HepG2 (cell line): ENCODE measurements around the gene SAC3D1. TPM values are rescaled to one million over a fixed set of nuclear protein-coding genes. Genes with fewer than 3 reads are reported as not detected.

Source experiments
- HOXD1 ChIP-seq: sonication (generic); formaldehyde crosslinking; IDR thresholded peaks from 2 replicates; pipeline ENCODE4 v1.5.0; 2020; ENCODE audit warnings: missing genetic modification reagents
- MTA1 ChIP-seq: sonication (generic); formaldehyde crosslinking; IDR thresholded peaks from 2 replicates; pipeline ENCODE4 v1.4.0; 2020; ENCODE audit warnings: missing genetic modification reagents, mild to moderate bottlenecking, borderline replicate concordance
- NFIC ChIP-seq: IDR thresholded peaks from 2 replicates; pipeline ENCODE4 v1.6.1; 2012; ENCODE audit warnings: mild to moderate bottlenecking, low read length, inconsistent platforms
- REL ChIP-seq: sonication (generic); formaldehyde crosslinking; conservative IDR thresholded peaks from 2 replicates; pipeline ENCODE4 v1.8.0; 2022; ENCODE audit warnings: mild to moderate bottlenecking, missing genetic modification reagents, moderate library complexity
- ZNF101 ChIP-seq: sonication (generic); formaldehyde crosslinking; IDR thresholded peaks from 2 replicates; pipeline ENCODE4 v1.4.0; 2020; ENCODE audit warnings: mild to moderate bottlenecking, low read depth, missing genetic modification reagents, borderline replicate concordance
- ZNF589 ChIP-seq: sonication (generic); formaldehyde crosslinking; conservative IDR thresholded peaks from 2 replicates; pipeline ENCODE4 v1.8.0; 2022; ENCODE audit warnings: mild to moderate bottlenecking, moderate library complexity, missing genetic modification reagents
- polyA plus RNA-seq, 8 experiments: library from polyadenylated mRNA; depleted of rRNA in 3 of 8; stranded (reverse) in 7 of 8; unstranded in 1 of 8; fragments of >200 nt; fragmentation: Illumina TruSeq in 4 of 8; extraction: Trizol in 4 of 8; gene quantifications; 2 replicates each; pipeline versions ENCODE4 v1.2.1 to v1.2.3, GENCODE V29; 2011 to 2016; ENCODE audit warnings: low read depth in 4 of 8, missing spikeins in 1 of 8, mixed read lengths in 1 of 8; ENCODE audit not compliant: insufficient read depth in 1 of 8
- total RNA-seq, 5 experiments: library from RNA; depleted of rRNA; stranded (reverse); fragments of >200 nt; fragmentation: Illumina TruSeq; extraction: Trizol; gene quantifications; 2 replicates each; pipeline ENCODE4 v1.2.3, GENCODE V29; 2016; ENCODE audit warnings: low read depth in 1 of 5
- TF ChIP-seq, protein P1 (sequence below), 2 experiments: sonication (generic) in 1 of 2; formaldehyde crosslinking in 1 of 2; IDR thresholded peaks; 2 replicates each; pipeline versions ENCODE4 v1.4.0 to v1.6.1; 2016 to 2020; ENCODE audit warnings: borderline replicate concordance in 1 of 2, low read depth in 1 of 2, mild to moderate bottlenecking in 1 of 2, missing genetic modification reagents in 1 of 2
- TF ChIP-seq, protein P2 (sequence below): sonication (generic); formaldehyde crosslinking; IDR thresholded peaks from 2 replicates; pipeline ENCODE4 v1.4.0; 2020; ENCODE audit warnings: mild to moderate bottlenecking, missing genetic modification reagents, borderline replicate concordance
- TF ChIP-seq, protein P3 (sequence below): sonication (generic); formaldehyde crosslinking; IDR thresholded peaks from 2 replicates; pipeline ENCODE4 v1.4.0; 2020; ENCODE audit warnings: mild to moderate bottlenecking, missing genetic modification reagents
- TF ChIP-seq, protein P4 (sequence below): sonication (generic); formaldehyde crosslinking; IDR thresholded peaks from 2 replicates; pipeline ENCODE4 v1.4.0; 2020; ENCODE audit warnings: missing genetic modification reagents, borderline replicate concordance
- TF ChIP-seq, protein P5 (sequence below): sonication (generic); formaldehyde crosslinking; IDR thresholded peaks from 2 replicates; pipeline ENCODE4 v1.5.1; 2020; ENCODE audit warnings: mild to moderate bottlenecking, moderate library complexity, missing genetic modification reagents
- TF ChIP-seq, protein P6 (sequence below): sonication (generic); formaldehyde crosslinking; IDR thresholded peaks from 2 replicates; pipeline ENCODE4 v1.8.0; 2022; ENCODE audit warnings: mild to moderate bottlenecking, missing genetic modification reagents, moderate library complexity

Gene SAC3D1
- total and polyA plus RNA-seq, 2 of the 13 experiments (the other 11 are each of a cell fraction or from before 2014, with no cell fraction given) = 7.4 to 36.3 TPM

DNA sequence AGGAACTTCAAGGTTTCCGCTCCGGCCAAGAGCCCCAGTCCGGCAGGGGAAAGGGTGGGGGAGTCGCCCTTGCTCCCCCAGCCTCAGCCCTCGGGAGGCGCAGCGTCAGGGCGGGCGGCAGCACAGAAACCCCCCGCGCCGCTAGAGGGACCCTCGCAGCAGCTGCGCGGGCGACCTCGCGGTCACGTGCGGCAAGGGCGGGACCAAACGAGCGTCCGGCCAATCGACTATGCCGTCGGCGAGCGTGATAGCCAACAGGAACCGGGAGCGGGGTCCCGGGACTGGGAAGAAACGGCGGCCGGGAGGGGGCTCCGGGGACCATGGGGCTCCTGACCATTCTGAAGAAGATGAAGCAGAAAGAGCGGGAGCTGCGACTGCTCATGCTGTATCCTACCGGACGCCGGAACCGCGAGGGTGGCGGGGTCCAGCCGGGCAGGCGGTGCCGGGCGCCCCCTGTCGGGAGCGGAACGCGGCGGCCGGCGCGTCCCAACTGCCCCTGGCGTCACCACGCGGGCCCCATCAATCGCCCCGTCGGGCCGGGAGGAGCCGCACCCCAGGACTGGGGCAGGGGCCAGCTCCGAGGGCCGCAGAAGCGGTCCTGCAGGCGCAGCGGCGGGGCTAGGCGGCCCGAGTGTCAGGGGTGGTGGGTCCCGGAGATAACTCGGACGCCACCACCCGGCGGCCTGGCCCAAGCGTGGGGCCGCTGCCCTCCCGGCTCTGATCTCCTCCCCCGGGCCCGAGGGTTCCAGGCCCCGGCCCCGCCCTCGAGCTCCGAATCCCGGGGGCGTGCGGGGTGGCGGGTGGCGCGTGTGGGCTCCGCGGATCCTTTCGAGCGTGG is 26.9 kb upstream of the SAC3D1 start, which contains the start of gene ARL2 (continued):
- TF ChIP-seq, protein P1, sequence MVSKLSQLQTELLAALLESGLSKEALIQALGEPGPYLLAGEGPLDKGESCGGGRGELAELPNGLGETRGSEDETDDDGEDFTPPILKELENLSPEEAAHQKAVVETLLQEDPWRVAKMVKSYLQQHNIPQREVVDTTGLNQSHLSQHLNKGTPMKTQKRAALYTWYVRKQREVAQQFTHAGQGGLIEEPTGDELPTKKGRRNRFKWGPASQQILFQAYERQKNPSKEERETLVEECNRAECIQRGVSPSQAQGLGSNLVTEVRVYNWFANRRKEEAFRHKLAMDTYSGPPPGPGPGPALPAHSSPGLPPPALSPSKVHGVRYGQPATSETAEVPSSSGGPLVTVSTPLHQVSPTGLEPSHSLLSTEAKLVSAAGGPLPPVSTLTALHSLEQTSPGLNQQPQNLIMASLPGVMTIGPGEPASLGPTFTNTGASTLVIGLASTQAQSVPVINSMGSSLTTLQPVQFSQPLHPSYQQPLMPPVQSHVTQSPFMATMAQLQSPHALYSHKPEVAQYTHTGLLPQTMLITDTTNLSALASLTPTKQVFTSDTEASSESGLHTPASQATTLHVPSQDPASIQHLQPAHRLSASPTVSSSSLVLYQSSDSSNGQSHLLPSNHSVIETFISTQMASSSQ (IDR thresholded peaks at IDR 0.05; ENCODE audit: low read depth) = no peak
- TF ChIP-seq, protein P1 (CRISPR knock-in tag; IDR thresholded peaks at IDR 0.05; ENCODE audit: borderline replicate concordance) = peak; percentile 56
- TF ChIP-seq ZNF101 (CRISPR knock-in tag) (peak; percentile 69; the same call in 1 of the 2 replicates), NFIC (no peak), MTA1 (peak; percentile 65; the same call in 1 of the 2 replicates), ZNF589 (0 out of 2 replicates have a peak, but pooled peaks have one; percentile 57), REL (peak; percentile 80), HOXD1 (CRISPR knock-in tag) (no peak)
- TF ChIP-seq, protein P2, sequence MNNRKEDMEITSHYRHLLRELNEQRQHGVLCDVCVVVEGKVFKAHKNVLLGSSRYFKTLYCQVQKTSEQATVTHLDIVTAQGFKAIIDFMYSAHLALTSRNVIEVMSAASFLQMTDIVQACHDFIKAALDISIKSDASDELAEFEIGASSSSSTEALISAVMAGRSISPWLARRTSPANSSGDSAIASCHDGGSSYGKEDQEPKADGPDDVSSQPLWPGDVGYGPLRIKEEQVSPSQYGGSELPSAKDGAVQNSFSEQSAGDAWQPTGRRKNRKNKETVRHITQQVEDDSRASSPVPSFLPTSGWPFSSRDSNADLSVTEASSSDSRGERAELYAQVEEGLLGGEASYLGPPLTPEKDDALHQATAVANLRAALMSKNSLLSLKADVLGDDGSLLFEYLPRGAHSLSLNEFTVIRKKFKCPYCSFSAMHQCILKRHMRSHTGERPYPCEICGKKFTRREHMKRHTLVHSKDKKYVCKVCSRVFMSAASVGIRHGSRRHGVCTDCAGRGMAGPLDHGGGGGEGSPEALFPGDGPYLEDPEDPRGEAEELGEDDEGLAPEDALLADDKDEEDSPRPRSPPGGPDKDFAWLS = peak; percentile 54; the same call in 1 of the 2 replicates
- TF ChIP-seq, protein P3, sequence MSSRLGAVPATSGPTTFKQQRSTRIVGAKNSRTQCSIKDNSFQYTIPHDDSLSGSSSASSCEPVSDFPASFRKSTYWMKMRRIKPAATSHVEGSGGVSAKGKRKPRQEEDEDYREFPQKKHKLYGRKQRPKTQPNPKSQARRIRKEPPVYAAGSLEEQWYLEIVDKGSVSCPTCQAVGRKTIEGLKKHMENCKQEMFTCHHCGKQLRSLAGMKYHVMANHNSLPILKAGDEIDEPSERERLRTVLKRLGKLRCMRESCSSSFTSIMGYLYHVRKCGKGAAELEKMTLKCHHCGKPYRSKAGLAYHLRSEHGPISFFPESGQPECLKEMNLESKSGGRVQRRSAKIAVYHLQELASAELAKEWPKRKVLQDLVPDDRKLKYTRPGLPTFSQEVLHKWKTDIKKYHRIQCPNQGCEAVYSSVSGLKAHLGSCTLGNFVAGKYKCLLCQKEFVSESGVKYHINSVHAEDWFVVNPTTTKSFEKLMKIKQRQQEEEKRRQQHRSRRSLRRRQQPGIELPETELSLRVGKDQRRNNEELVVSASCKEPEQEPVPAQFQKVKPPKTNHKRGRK (CRISPR knock-in tag) = no peak
- TF ChIP-seq, protein P4, sequence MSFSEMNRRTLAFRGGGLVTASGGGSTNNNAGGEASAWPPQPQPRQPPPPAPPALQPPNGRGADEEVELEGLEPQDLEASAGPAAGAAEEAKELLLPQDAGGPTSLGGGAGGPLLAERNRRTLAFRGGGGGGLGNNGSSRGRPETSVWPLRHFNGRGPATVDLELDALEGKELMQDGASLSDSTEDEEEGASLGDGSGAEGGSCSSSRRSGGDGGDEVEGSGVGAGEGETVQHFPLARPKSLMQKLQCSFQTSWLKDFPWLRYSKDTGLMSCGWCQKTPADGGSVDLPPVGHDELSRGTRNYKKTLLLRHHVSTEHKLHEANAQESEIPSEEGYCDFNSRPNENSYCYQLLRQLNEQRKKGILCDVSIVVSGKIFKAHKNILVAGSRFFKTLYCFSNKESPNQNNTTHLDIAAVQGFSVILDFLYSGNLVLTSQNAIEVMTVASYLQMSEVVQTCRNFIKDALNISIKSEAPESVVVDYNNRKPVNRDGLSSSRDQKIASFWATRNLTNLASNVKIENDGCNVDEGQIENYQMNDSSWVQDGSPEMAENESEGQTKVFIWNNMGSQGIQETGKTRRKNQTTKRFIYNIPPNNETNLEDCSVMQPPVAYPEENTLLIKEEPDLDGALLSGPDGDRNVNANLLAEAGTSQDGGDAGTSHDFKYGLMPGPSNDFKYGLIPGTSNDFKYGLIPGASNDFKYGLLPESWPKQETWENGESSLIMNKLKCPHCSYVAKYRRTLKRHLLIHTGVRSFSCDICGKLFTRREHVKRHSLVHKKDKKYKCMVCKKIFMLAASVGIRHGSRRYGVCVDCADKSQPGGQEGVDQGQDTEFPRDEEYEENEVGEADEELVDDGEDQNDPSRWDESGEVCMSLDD = peak; percentile 56; the same call in 1 of the 2 replicates
- TF ChIP-seq, protein P5, sequence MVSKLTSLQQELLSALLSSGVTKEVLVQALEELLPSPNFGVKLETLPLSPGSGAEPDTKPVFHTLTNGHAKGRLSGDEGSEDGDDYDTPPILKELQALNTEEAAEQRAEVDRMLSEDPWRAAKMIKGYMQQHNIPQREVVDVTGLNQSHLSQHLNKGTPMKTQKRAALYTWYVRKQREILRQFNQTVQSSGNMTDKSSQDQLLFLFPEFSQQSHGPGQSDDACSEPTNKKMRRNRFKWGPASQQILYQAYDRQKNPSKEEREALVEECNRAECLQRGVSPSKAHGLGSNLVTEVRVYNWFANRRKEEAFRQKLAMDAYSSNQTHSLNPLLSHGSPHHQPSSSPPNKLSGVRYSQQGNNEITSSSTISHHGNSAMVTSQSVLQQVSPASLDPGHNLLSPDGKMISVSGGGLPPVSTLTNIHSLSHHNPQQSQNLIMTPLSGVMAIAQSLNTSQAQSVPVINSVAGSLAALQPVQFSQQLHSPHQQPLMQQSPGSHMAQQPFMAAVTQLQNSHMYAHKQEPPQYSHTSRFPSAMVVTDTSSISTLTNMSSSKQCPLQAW (CRISPR knock-in tag) = peak; percentile 16; the same call in 1 of the 2 replicates
- TF ChIP-seq, protein P6, sequence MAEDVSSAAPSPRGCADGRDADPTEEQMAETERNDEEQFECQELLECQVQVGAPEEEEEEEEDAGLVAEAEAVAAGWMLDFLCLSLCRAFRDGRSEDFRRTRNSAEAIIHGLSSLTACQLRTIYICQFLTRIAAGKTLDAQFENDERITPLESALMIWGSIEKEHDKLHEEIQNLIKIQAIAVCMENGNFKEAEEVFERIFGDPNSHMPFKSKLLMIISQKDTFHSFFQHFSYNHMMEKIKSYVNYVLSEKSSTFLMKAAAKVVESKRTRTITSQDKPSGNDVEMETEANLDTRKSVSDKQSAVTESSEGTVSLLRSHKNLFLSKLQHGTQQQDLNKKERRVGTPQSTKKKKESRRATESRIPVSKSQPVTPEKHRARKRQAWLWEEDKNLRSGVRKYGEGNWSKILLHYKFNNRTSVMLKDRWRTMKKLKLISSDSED (CRISPR knock-in tag) = no peak
